GM19239 (cell line): ENCODE data around the gene SPATS2.
A peak's percentile ranks its signal among the peaks of the same experiment; 100 is the strongest.

Experiments
- DNase-seq: peaks from one replicate; pipeline ENCODE4 v3.0.0; 2011; ENCODE audit warnings: low spot score; ENCODE audit not compliant: insufficient read length
- FAIRE-seq: peaks from 2 replicates; lab custom pipeline; 2011; peaks lifted over from hg19 to GRCh38; lab: Jason Lieb, UNC

Gene SPATS2

DNA sequence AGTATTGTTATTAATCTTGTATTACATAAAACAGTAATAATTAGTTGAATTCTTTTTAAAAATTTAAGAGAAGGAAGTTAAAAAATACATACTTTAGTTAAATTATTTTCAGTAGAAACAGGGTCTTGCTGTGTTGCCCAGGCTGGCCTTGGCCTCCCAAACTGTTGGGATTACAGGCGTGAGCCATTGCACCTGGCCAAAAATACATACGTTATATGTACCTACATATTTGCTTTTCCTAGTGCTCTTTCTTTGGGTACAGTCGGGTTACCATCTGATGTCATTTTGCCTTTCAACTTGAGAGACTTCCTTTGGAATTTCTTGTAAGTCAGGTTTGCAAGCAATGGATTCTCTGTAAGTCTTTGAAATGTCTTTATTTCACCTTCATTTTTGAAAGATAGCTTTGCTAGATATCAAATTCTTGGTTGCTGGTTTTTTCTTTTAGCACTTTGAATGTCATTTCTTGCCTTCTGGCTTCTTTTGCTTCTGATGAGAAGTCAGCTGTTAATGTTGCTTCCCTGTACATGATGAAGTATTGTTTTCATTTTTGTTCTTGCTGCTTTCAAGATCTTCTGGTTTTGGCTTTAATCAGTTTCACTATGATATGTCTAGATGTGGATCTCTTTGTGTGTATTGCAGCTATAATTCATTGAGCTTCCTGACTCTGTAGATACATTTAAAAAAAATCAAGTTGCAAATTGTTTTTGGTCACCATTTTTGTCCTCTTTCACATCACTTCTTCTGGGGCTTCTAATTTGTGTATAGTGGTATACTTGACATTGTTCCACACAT is 84.4 kb downstream of the SPATS2 start:
- FAIRE-seq = peak; percentile 86
- peak; percentile 35 for DNase-seq

DNA sequence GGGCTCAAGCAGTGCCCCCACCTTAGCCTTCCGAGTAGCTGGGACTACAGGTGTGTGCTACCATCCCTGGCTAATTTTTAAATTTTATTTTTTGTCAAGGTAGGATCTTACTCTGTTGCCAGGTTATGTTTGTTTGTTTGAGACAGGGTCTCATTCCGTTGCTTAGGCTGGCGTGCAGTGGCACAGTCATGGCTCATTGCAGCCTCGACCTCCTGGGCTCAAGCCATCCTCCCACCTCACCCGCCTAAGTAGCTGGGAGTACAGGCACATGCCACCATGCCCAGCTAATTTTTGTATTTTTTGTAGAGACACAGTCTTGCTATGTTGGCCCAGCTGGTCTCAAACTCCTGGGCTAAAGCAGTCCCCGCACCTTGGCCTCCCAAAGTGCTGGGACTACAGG is 88.2 kb downstream of the SPATS2 start:
- DNase-seq = no peak
- FAIRE-seq = no peak

DNA sequence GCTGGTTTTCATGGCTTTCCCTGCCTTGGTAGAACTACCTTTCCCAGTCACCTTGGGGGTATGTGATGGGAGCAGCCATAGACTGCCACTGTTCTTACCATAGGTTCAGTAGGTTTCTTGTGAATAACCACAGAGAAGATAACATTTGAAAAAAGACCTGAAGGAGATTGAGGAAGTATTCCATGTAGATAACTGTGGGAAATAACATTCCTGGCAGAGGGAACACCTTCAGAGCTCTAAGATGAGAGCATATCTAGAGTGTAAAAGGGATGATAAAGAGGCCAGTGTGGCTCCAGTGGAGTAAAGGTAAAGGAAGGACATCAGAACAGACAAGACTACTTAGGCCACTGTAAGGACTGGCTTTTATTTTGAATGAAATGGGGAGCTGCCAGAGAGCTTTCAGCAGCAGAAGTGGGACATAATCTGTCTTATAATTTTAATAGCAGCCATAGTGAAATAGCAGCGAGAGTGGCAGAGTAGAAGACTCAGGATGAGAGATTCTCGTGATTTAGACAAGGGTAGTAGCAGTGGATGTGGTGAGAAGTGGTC is 88.9 kb downstream of the SPATS2 start:
- DNase-seq (no peak), FAIRE-seq (no peak)

DNA sequence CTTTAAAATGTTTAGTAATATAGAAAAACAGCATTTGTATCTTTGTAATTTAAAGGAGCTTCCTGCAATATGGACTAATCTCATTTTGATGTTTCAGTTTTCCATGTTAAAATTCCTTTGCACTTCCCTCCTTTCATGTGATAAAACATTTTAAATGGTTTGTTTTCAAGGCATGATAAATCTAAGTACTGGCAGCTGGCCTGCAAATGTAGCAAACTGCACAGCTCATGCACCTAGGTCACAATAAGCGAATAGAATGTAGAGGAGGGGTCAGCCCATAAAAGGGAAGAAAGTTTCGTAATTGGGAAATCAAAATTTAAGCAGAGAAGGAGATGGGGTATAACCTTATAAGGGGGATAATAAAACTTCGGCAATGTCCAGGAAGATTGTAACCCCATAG is 91.6 kb downstream of the SPATS2 start:
- no peak for DNase-seq
- FAIRE-seq = no peak

DNA sequence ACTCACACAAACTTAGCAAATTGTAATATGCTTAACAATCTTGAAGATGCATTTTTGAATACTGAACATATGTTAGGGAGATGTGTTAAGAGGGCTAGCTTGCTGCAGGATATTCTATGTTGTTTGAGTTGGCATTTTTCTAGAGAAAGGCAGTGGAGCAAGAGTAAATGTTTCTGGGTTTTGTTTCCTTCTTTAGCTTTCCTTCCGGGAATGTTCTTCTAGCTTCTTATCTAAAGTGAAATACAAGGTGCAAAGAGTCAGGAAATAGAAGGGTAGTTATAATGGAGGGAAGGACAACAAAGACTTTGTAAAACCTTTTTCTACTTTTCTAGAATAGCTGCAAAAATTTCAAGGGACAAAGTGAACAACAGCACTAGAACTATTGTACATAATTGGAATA is 94.0 kb downstream of the SPATS2 start:
- DNase-seq (no peak), FAIRE-seq (no peak)

DNA sequence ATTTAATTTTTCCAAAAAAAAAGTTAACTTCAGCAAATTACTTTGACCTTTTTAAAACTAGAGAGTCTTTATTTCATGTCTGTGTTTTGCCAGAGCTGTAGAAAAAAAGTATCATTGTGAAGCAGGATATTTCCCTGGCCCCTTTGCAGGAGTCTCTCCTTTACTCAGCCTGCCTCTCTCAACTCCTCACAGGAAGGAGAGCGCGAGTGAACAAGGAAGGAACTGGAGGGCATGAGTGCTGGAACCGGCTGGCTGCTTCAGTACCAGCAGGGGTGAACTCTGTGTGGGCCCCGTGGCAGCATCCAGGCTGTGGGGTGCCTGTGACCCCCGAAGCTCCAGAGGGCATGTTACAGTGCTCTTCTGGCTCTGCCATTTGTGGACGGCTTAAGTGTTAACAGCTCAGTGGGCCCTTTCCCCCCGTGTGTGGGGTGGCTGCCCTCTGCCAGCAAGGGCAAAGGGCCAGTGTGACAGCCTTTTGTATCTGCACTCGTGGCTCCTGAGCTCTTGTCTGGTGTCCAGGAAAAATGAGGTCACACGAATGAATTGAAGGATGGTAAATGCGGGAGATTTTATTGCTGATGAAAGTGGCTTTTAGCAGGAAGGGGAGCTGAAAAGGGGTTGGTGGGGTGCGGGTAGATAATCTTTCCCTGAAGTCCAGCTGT is 95.0 kb downstream of the SPATS2 start:
- FAIRE-seq (no peak), DNase-seq (no peak)

DNA sequence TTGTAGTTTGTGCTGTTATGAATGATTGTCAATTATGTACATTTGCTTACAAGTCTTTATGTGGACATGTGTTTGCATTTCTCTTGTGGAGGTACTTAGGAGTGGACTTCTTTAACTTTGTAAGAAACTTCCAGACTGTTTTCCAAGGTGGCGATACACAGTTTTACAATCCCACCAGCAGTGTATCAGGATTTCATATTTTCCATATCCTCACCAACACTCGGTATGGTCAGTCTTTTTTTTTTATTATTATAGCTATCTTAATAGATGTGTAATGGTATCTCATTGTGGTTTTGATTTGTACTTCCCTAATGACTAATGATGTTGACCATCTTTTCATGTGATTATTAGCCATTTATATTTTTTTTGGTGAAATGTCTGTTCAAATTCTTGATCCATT is 97.9 kb downstream of the SPATS2 start:
- DNase-seq (no peak), FAIRE-seq (peak; percentile 45)

DNA sequence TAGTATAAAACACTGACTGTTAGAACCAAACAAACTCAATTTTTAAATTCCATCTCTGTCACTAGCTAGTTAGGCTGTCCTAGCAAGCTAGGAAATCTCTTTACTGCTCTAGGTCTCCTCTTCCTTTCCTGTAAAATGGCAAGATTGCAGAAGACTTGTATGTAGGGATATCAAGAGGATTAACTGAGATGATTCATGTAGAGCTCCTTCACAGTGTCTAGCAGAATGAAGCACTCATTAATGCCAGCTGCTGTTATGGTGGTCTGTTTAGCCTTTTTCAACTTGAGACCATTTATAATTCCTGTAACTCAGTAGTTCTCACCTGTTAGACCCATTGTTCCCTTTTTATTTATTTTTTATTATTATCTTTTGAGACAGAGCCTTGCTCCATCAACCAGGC is 103.7 kb downstream of the SPATS2 start:
- FAIRE-seq (peak; percentile 59), DNase-seq (no peak)

DNA sequence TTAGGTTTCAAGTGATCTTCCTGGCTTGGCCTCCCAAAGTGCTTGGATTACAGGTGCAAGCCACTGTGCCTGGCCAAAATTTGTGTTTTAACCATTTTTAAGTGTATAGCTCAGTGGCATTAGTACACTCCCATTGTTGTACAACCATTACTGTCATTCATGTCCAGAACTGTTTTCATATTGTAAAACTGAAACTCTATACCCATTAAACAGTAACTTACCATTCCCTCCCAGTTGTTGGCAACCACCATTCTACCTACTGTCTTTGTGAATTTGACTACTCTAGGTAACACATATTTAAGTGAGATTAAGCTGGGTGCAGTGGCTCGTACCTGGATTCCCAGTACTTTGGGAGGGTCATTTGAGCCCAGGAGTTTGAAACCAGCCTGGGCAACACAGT is 104.3 kb downstream of the SPATS2 start:
- DNase-seq = no peak
- FAIRE-seq = peak; percentile 56

DNA sequence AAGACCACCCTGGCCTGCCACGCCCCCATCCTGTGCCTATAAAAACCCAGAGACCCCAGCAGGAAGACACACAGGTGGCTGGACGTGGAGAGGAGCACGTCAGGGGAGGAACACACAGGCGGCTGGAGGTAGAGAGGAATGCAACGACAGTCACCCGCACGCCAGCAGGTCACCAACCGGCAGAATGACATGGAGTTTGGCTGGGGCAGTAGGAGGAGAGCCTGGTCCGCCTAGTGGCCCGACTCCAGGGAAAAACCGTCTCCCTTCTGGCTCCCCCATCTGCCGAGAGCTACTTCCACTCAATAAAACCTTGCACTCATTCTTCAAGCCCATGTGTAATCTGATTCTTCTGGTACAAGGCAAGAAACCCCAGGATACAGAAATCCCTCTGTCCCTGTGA is 108.8 kb downstream of the SPATS2 start:
- FAIRE-seq (no peak), DNase-seq (no peak)

DNA sequence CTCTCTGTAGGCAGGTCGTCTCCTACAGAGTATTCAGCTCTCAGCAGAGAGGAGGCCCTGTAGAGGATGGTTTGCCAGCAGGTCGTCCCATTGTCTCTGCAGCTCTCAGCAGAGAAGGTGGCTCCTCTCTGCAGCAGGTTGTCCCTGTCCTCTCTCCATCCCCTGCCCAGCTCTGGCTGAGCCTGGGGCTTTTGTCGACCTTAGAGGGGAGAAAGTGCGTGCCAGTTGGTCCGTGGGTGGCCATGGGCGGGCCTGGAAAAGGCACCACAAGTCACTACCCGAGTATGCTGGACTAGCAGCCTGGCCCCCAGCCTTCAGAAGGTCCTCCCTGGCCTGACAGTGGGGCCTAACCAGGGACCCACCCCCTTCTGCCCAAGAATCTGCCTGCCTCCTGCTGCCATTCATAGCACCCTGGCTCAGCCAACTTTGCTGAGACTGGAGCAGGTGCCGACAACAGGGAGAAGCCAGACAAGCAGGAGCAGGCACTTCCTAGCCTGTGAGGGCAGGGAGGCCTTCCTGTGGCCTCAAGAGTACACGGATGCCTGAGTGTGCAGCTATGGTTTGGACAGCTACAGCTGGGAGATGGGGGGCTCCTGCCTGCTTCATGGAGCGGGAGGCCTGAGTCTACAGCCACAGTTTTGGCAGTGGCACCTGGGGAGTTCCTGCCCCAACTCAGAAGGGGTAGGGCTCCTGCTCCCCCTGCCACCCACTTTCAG is 111.8 kb downstream of the SPATS2 start:
- FAIRE-seq = no peak
- no peak for DNase-seq

DNA sequence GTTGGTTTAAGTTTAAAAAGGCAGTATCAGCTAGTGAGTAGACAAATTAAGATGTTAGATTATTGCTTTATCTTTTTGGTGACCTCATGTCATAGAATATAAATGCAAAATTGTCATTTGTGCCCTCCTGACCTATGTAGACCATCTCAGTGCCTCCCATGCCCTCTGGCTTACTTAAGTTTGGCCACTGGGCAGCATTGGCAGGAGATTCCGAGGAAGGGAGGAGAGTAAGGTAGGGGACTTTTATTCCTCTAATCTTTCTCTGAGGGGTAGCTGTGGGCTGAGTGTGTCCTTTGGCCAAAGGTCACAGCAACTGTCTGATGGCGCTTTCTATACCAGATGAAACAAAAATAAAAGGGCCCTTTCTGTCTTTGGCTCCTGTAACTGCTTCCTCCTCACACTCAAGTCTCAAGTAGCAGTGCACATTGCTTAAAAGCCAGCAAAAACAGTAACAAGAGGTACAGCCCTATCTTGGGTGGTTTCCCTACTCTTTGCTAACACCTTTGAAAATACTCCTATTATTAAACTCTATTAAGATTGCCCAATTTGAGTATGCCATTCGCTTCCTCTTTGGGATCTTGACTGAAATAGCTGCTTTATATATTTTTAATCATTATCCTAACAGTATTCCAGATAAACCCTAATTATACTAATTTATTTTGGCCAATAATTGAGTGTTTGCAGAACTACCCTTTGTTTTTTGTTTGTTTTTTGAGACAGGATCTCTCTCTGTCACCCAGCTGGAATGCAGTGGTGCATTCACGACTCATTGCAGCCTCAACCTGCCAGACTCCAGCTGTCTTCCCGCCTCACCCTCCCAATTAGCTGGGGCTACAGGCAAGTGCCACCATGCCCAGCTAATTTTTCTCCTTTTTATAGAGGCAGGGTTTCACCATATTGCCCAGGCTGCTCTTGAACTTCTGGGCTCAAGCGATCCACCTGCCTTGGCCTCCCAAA is 115.1 kb downstream of the SPATS2 start:
- DNase-seq (no peak), FAIRE-seq (no peak)

DNA sequence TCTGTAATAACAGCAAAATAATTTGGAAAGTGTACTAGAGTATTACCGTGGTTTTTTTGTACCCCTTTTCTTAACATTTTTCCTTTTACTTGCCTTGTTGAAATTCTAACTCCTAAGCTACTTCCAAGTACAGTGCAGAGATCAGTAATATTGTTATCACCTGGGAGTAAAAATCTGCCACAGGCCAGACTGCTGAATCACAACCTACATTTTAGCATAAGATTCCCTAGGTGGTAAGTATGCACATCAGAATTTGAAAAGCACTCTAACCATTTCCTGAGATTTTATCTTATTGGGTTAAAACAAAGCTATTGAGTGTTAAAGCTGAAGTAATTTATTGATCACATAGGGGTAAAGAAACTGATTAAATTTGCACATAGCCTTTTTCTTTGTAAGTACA is 116.4 kb downstream of the SPATS2 start:
- FAIRE-seq (no peak), DNase-seq (no peak)

DNA sequence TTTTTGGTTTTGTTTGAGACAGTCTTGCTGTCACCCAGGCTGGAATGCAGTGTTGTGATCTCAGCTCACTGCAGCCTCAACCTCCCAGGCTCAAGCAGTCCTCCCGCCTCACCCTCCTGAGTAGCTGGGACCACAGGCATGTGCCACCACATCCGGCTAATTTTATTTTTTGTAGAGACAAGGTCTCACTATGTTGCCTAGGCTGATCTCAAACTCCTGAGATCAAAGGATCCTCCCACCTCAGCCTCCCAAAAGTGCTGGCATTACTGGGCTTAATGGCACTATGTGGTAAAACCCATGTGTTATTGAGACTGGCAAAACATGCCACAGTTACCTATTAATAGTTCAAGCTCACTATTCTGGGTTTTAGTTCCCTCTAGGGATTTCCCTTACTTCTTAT is 120.3 kb downstream of the SPATS2 start:
- DNase-seq = no peak
- no peak for FAIRE-seq

DNA sequence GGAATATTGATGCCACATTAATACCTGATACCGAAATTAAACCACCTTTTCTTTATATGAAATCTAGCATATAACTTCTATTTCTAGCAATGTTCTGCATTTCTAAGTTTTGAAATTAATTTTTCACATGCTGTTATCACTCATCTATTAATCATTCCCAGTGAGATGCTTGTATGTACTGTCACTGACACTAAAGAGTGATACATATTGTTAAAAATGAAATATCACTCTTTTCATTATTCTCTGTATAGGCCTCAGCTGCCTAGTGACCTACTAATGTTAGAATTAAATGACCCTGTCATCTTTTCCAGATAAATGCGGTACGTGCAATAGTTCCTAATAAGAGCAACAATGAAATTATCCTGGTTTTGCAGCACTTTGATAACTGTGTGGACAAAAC is 121.9 kb downstream of the SPATS2 start:
- FAIRE-seq (no peak), DNase-seq (no peak)

DNA sequence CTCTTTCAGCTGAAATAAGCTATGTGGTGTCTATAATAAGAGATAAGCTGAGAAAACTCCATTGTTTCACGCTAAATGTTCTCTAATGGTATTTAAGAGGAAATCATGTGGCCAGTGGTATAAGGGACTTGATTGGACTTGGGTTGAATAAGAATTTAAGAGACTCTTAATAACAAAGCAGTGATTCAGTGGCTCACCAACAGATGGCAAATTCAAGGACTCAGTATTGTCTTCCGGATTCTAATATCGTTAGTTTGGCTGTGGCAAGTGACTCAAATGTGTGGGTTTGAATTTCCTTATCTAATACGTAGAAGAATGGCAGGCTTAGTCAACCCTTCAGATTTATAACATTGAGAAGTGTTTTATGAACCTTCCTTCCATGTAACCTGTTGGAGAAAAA is 122.5 kb downstream of the SPATS2 start:
- no peak for DNase-seq

DNA sequence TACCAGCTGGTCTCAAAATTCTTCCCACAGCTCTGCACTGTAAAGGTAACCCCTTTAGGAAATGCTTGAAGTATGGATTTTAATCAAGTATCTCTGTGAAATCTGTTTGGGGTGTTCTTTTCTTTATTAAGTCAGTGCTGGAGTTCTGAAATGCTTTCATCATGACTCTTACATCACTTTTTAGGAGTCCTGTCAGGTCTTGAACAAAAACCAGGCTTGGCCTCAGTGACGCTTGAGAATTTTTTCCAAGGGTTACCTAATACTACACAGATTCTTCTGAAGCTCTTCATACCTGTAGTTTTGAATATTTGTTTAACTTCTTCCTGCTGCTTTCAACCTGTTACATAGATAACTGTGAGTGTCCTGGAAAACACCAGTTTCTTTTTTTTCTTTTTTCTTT is 124.6 kb downstream of the SPATS2 start:
- FAIRE-seq = no peak

More for the DNA sequence above, 122.5 kb downstream of the SPATS2 start:
- FAIRE-seq = no peak

DNA sequence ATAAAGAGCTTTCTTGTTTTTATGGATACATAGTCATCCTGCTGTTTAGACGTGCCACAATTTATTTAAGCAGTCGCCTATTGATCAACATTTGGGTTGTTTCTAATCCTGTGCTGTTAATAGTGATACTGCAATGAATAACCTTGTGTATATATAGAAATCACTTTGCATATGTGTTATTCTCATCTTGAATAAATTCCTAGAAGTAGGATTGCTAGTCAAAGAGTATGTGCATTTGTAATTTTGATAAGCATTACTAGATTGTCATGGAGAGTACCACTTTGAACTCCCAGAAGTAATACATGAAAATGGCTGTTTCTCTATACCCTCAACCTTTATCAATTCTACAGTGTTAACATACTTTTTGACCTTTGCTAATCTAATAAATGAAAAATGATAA is 126.6 kb downstream of the SPATS2 start:
- FAIRE-seq (no peak), DNase-seq (no peak)

More for the DNA sequence above, 124.6 kb downstream of the SPATS2 start:
- no peak for DNase-seq

DNA sequence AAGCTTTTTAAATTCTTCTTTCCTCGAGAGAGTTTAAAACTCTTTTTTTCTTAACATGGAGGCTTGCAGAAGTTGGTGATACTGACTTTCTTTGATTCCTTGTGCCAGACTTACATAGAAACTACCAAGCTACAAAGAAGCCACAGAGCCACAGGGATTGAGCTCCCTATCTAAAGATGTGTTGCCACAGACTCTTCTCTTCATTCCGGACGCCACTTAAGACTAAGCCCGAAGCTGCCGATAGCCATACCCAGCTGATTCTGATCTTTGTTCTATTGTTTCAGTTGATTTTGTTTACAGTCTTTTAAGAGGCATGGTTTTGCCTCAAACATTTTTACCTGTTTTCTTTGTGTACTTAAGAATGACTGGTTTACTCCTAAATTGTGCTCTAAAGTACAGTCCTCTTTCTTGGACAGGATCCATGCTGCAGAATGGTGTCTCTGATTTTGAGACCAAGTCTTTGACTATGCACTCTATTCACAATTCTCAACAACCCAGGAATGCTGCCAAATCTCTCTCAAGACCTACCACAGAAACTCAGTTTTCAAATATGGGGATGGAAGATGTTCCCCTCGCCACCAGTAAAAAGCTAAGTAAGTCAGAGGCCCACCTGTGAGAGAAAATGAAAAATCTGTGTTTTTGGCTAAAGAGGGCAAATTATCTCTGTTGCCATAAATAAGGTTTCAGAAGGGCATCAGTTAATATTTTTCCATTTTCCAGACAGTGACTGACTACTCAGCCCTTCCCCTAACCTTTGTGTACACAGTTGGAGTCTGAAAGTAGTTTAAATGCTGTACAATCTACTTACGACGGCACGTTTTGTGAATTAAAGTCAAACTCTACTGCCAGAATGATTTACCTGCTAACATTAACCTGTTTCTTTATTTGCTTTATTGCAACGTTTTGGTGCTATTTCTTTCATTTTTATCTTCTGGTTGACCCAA is 129.4 kb downstream of the SPATS2 start:
- FAIRE-seq = no peak

More for the DNA sequence above, 129.4 kb downstream of the SPATS2 start:
- DNase-seq = no peak
